Left ventricle myocardium inferior (tissue), 1 donor: ENCODE data around the gene EGR2. TPM values are rescaled to one million over a fixed set of nuclear protein-coding genes. Genes with fewer than 3 reads are reported as not detected.
A peak's percentile ranks its signal among the peaks of the same experiment; 100 is the strongest.

Experiments used
- DNase-seq: peaks from one replicate; pipeline ENCODE4 v3.0.0-alpha.2; 2020
- H3K27ac ChIP-seq: fragments of 200-600 bp; replicated peaks from 2 replicates; pipeline ENCODE4 v1.8.0; 2021
- H3K27me3 ChIP-seq: fragments of 200-600 bp; 2 replicates; pipeline ENCODE4 v1.8.0; 2021; ENCODE audit warnings: low read depth
- H3K36me3 ChIP-seq: fragments of 200-600 bp; 2 replicates; pipeline ENCODE4 v1.8.0; 2021
- H3K4me1 ChIP-seq: fragments of 200-600 bp; 2 replicates; pipeline ENCODE4 v1.8.0; 2021
- H3K4me3 ChIP-seq: fragments of 200-600 bp; 2 replicates; pipeline ENCODE4 v1.8.0; 2021; ENCODE audit warnings: mild to moderate bottlenecking, moderate library complexity
- H3K9me3 ChIP-seq: fragments of 200-600 bp; replicated peaks from 2 replicates; pipeline ENCODE4 v1.8.0; 2021
- CTCF ChIP-seq: fragments of 200-600 bp; IDR thresholded peaks from 2 replicates; pipeline ENCODE4 v1.8.0; 2021; ENCODE audit warnings: antibody characterized with exemption, mild to moderate bottlenecking, borderline replicate concordance
- intact Hi-C: fragments of 100-400 bp; cut with micrococcal nuclease; formaldehyde crosslinking; loops from one replicate; pipeline ENCODE4 v1.11.0; 2022
- total RNA-seq: library from RNA; stranded (reverse); fragmentation: NEBNext Ultra II Directional; extraction: Animal tissue kit (Norgen Biotek cat#: 25700); gene quantifications from one replicate; pipeline ENCODE4 v1.2.1, GENCODE V29; 2021
- donor health status: DM: no; HTN: yes; CAD: no; lungs with severe emphysema.

Gene EGR2
- total RNA-seq, 1 donor from 2014 or later = 0.52 TPM

DNA sequence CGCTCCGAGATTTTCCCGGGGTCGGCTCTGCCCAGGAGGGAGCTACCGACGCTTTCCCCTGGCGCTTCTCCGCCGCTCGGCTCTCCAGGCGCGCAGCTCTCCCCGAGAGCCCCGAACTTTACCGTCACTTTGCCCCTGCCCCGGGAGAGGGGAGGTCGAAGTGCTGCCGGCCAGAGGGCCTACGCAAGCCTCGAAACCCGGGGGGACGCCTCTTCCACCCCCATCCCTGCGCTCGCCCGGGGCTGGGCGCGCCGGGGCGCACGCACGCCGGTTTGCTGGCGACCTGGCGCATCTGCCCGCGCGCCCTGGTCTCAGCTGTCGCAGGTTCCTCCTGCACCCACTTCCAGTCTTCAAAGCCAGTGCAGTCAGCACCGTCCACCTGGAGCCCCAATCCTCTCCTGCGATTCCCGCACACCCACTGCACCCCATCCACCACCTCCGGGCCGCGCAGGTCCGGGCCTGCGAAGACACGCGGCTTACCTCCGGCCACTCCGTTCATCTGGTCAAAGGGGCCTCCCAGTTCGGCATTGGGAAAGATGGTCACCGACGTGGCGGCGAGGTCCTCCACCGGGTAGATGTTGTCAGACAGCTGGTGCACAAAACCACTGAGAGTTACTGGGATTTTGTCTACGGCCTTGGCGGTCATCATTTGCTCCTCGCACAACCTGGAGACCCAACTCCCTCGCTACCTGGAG is 638 bp downstream of the EGR2 start:
- Histone ChIP-seq H3K4me3 (peak overlapping the region; percentile 87), H3K36me3 (no peaks in the 10 kb centered on the region), H3K9me3 (no peaks in the 10 kb centered on the region), H3K4me1 (peaks cover 52% of the 10 kb centered on the region), H3K27ac (peak overlapping the region; percentile 91), H3K27me3 (peaks cover 56% of the 10 kb centered on the region)
- intact Hi-C loops = loop anchor here (5.0 kb wide), 1 partner anchor 203 kb away; no protein-coding TSS in a partner anchor
- no peak for TF ChIP-seq CTCF
- DNase-seq = no peak

DNA sequence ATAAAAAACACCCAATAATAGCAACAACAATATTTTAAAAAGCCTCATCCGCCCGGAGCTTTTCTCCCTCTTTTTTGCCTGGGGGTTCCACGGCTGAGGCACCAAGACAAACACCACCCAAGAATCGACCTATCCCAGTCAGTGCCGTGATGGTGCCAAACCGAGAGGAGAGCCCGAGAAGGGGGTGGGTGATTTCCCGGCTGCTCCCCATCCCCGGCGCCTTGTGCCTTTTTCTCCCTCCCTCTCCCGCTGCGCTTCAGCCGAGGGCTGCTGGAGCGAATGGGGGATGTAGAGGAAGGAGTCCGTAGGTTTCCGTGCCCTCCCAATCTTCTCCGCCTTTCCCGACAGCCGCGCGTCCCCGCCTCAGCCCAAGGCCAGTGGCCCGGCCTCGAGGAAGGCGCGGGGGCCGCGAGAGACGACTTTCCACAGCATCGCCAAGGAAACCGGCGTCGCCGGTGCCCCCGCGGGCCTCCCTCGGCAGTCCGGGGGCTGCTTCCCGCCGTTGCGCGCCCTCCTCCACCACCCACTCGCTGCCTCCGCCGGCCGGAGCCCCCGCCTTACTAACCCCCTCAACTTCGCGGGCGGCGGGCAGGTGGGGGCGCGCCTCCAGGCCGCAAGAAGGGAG is 1.3 kb downstream of the EGR2 start:
- no peak for DNase-seq
- H3K4me1 ChIP-seq = peaks cover 49% of the 10 kb centered on the region
- peak overlapping the region; percentile 87 for H3K4me3 ChIP-seq
- no peaks in the 10 kb centered on the region for H3K9me3 ChIP-seq
- intact Hi-C loops = loop anchor here (5.0 kb wide), 1 partner anchor 203 kb away; no protein-coding TSS in a partner anchor
- no peaks in the 10 kb centered on the region for H3K36me3 ChIP-seq
- no peak overlapping the region for H3K27ac ChIP-seq
- peaks cover 49% of the 10 kb centered on the region for H3K27me3 ChIP-seq
- TF ChIP-seq CTCF = no peak

GRCh38 chr10:62813981-62814380 is 2.2 kb downstream of the EGR2 start:
- H3K36me3 ChIP-seq = no peaks in the 10 kb centered on the region
- intact Hi-C loops = no loop called here
- DNase-seq = no peak
- H3K27ac ChIP-seq = no peak overlapping the region
- peaks cover 40% of the 10 kb centered on the region for H3K4me1 ChIP-seq
- no peak for TF ChIP-seq CTCF
- H3K27me3 ChIP-seq = peaks cover 40% of the 10 kb centered on the region
- no peaks in the 10 kb centered on the region for H3K9me3 ChIP-seq
- H3K4me3 ChIP-seq = no peak overlapping the region

DNA sequence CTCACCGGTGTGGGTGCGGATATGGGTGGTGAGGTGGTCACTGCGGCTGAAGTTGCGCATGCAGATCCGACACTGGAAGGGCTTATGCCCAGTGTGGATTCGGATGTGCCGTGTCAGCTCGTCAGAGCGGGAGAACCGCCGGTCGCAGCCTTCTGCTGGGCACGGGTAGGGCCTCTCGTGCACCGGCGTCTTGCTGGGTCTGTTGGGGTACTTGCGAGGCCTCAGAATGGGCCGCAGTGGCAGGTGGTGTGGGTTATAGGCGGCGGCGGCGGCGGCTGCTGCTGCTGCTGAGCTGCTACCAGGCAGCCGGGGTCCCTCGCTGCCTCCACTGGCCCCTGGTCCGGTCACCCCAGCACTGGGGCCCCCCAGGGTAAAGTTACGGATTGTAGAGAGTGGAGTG is 2.7 kb downstream of the EGR2 start:
- H3K4me1 ChIP-seq = peaks cover 38% of the 10 kb centered on the region

More for the DNA sequence above, 2.7 kb downstream of the EGR2 start:
- intact Hi-C loops = no loop called here
- no peak overlapping the region for H3K27ac ChIP-seq
- no peak for TF ChIP-seq CTCF
- no peak for DNase-seq
- H3K9me3 ChIP-seq = no peaks in the 10 kb centered on the region
- H3K36me3 ChIP-seq = no peaks in the 10 kb centered on the region
- H3K4me3 ChIP-seq = no peak overlapping the region
- peaks cover 35% of the 10 kb centered on the region for H3K27me3 ChIP-seq
